HEK293T (cell line): ENCODE results near the gene RASA3.

Experiments
- ARNT ChIP-seq: fragments of 450-650 bp; IDR thresholded peaks from 2 replicates; pipeline ENCODE4 v1.6.1; 2017; ENCODE audit warnings: mild to moderate bottlenecking
- BHLHE40 ChIP-seq: fragments of 450-650 bp; IDR thresholded peaks from 2 replicates; pipeline ENCODE4 v1.6.1; 2016; ENCODE audit warnings: mild to moderate bottlenecking, moderate library complexity, borderline replicate concordance
- CTBP1 ChIP-seq: fragments of 450-650 bp; IDR thresholded peaks from 2 replicates; pipeline ENCODE4 v1.6.1; 2016; ENCODE audit warnings: borderline replicate concordance
- ELF4 ChIP-seq: fragments of 450-650 bp; IDR thresholded peaks from 2 replicates; pipeline ENCODE4 v1.6.1; 2017; ENCODE audit warnings: antibody characterized with exemption
- FOXK2 ChIP-seq: fragments of 450-650 bp; IDR thresholded peaks from 2 replicates; pipeline ENCODE4 v1.6.1; 2016; ENCODE audit warnings: mild to moderate bottlenecking
- FOXM1 ChIP-seq: fragments of 450-650 bp; IDR thresholded peaks from 2 replicates; pipeline ENCODE4 v1.6.1; 2017; ENCODE audit warnings: mild to moderate bottlenecking, borderline replicate concordance
- HDGF ChIP-seq: fragments of 450-650 bp; IDR thresholded peaks from 2 replicates; pipeline ENCODE4 v1.6.1; 2017; ENCODE audit warnings: antibody characterized with exemption, borderline replicate concordance
- NFRKB ChIP-seq: fragments of 450-650 bp; IDR thresholded peaks from 2 replicates; pipeline ENCODE4 v1.6.1; 2016; ENCODE audit warnings: mild to moderate bottlenecking, moderate library complexity
- SP1 ChIP-seq: fragments of 450-650 bp; IDR thresholded peaks from 2 replicates; pipeline ENCODE4 v1.6.1; 2017
- SUZ12 ChIP-seq: fragments of 450-650 bp; IDR thresholded peaks from 2 replicates; pipeline ENCODE4 v1.6.1; 2016; ENCODE audit warnings: mild to moderate bottlenecking
- TF ChIP-seq, protein P1 (sequence below): fragments of 450-650 bp; IDR thresholded peaks from 2 replicates; pipeline ENCODE4 v1.6.1; 2016

- TF ChIP-seq HDGF: no peak
- TF ChIP-seq SP1: no peak
- no peak for TF ChIP-seq FOXM1
- TF ChIP-seq, protein P1, sequence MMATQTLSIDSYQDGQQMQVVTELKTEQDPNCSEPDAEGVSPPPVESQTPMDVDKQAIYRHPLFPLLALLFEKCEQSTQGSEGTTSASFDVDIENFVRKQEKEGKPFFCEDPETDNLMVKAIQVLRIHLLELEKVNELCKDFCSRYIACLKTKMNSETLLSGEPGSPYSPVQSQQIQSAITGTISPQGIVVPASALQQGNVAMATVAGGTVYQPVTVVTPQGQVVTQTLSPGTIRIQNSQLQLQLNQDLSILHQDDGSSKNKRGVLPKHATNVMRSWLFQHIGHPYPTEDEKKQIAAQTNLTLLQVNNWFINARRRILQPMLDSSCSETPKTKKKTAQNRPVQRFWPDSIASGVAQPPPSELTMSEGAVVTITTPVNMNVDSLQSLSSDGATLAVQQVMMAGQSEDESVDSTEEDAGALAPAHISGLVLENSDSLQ: no peak
- TF ChIP-seq CTBP1: no peak
- no peak for TF ChIP-seq BHLHE40
- no peak for TF ChIP-seq ARNT
- no peak for TF ChIP-seq NFRKB
- no peak for TF ChIP-seq ELF4
- no peak for TF ChIP-seq SUZ12
- TF ChIP-seq FOXK2: no peak
Measured at GRCh38 chr13:114096031-114096485, 36.4 kb downstream of the RASA3 start.
